Ovary (tissue), 9 donors: Measurements from ENCODE around the gene CACNB3. TPM values are rescaled to one million over a fixed set of nuclear protein-coding genes. Genes with fewer than 3 reads are reported as not detected.
A peak's percentile ranks its signal among the peaks of the same experiment; 100 is the strongest.

ENCODE experiments used
- DNase-seq, 5 donors: peaks; one replicate each; pipeline ENCODE4 v3.0.0-alpha.2; 2019 to 2020
- H3K27ac ChIP-seq, 2 donors: fragments of 200-600 bp; one replicate each; pipeline versions ENCODE4 v1.5.1 to v1.8.0; 2019 to 2022
- H3K27me3 ChIP-seq: fragments of 200-600 bp; one replicate; pipeline ENCODE4 v1.8.0; 2022
- H3K36me3 ChIP-seq: fragments of 200-600 bp; sonication (generic); one replicate; pipeline ENCODE4 v1.5.1; 2019
- H3K4me1 ChIP-seq: one replicate; pipeline ENCODE4 v1.8.1; 2013; ENCODE audit warnings: mild to moderate bottlenecking, moderate library complexity; ENCODE audit not compliant: insufficient read depth
- H3K4me3 ChIP-seq: fragments of 200-600 bp; sonication (generic); one replicate; pipeline ENCODE4 v1.5.1; 2017
- H3K9me3 ChIP-seq, 2 donors: fragments of 200-600 bp in 1 of 2; sonication (generic) in 1 of 2; one replicate each; pipeline versions ENCODE4 v1.5.1 to v1.8.1; 2013 to 2019; ENCODE audit warnings: mild to moderate bottlenecking in 1 of 2, moderate library complexity in 1 of 2
- EP300 ChIP-seq: sonication (generic); formaldehyde crosslinking; IDR thresholded peaks from one replicate; pipeline ENCODE4 v1.6.1; 2017; ENCODE audit warnings: antibody characterized with exemption
- POLR2A ChIP-seq: fragments of 450-650 bp; IDR thresholded peaks from one replicate; pipeline ENCODE4 v1.6.1; 2017; ENCODE audit warnings: antibody characterized with exemption, mild to moderate bottlenecking, moderate library complexity
- WGBS, 3 donors: extraction: QIAGEN DNeasy Blood & Tissue Kit in 1 of 3; methylation state at CpG; one replicate each; pipeline versions ENCODE4 v1.1.5 to v1.1.7; 2013 to 2017; 5-methylcytosine and 5-hydroxymethylcytosine counted together
- intact Hi-C, 4 donors: fragments of 100-400 bp; cut with DNase I; formaldehyde crosslinking; loops; one replicate each; pipeline versions ENCODE4 v1.11.0 to v1.15.1; 2022 to 2023
- polyA plus RNA-seq, 2 donors: library from polyadenylated mRNA; stranded (reverse); fragments of 200-250 nt in 1 of 2; fragments of 350-450 nt in 1 of 2; fragmentation: Illumina TruSeq in 1 of 2; extraction: RNeasy Lipid Tissue Mini Kit (QIAGEN cat#74804) in 1 of 2; gene quantifications; one replicate each; pipeline ENCODE4 v1.2.3, GENCODE V29; 2013 to 2014
- total RNA-seq, 7 donors: library from RNA; depleted of rRNA in 2 of 7; stranded (reverse); fragments of >200 nt in 2 of 7; fragmentation: NEBNext Ultra II Directional in 3 of 7; extraction: Animal tissue kit (Norgen Biotek cat#: 25700) in 3 of 7; gene quantifications; one replicate each; pipeline versions ENCODE4 v1.1.0 to v1.2.4, GENCODE V29; 2016 to 2023
- TF ChIP-seq, protein P1 (sequence below), 3 donors: fragments of 450-650 bp in 2 of 3; fragments of 200-600 bp in 1 of 3; IDR thresholded peaks; one replicate each; pipeline versions ENCODE4 v1.5.1 to v1.8.0; 2016 to 2022; ENCODE audit warnings: antibody characterized with exemption in 3 of 3, mild to moderate bottlenecking in 1 of 3
- donor health status: DM: no; HTN: no; CAD: no; lungs with moderate emphysema.
- donor health status: DM: no; HTN: no; CAD: no.
- donor health status: Bipolar disorder and iron deficiency.
- donor health status: DM: yes; HTN: yes; CAD: no.
- donor health status: DM: no; HTN: no; CAD: no.
- donor health status: DM: yes; HTN: yes; CAD: no.

The CACNB3 gene
- total and polyA plus RNA-seq, 9 donors, result 24.1 to 162 (median 75.2) TPM

DNA sequence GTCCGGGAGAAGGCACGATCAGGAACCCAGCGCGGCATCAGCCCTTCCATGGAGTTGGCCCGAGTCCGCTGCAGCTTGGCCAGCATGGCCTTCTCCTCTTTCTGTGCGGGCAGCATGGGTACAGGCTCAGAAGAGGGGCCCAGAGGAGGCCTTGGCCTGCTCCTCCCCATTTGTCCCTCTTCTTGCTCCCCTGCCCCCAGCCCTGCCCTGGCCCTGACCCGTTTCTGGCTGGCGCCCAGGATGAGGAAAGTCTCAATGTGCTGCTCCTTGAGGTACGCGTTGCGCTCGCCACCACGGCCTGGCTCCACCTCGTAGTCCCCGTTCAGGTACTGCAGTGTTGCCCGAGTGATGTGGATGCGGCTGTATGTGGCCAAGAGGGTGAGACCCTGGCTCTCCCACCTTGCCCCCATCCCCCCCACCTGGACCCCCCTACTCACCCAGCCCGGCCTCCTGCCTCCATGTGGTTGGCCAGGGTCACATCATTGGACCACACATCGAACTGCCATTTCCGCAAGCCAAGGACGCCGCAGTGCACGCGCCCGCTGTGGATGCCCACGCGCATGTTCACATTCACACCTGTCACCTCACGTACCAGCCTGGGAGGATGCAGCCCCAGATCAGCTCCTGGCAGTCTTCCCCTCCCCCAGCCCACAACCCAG lies 42.2 kb upstream of the CACNB3 start:
- intact Hi-C loops, result no loop called here
- Histone ChIP-seq H3K27me3 (no peaks in the 10 kb centered on the region), H3K4me3 (no peak overlapping the region), H3K27ac (no peak overlapping the region), H3K36me3 (no peaks in the 10 kb centered on the region), H3K4me1 (peaks cover 15% of the 10 kb centered on the region), H3K9me3 (no peaks in the 10 kb centered on the region)
- no peak for TF ChIP-seq POLR2A
- TF ChIP-seq, protein P1, sequence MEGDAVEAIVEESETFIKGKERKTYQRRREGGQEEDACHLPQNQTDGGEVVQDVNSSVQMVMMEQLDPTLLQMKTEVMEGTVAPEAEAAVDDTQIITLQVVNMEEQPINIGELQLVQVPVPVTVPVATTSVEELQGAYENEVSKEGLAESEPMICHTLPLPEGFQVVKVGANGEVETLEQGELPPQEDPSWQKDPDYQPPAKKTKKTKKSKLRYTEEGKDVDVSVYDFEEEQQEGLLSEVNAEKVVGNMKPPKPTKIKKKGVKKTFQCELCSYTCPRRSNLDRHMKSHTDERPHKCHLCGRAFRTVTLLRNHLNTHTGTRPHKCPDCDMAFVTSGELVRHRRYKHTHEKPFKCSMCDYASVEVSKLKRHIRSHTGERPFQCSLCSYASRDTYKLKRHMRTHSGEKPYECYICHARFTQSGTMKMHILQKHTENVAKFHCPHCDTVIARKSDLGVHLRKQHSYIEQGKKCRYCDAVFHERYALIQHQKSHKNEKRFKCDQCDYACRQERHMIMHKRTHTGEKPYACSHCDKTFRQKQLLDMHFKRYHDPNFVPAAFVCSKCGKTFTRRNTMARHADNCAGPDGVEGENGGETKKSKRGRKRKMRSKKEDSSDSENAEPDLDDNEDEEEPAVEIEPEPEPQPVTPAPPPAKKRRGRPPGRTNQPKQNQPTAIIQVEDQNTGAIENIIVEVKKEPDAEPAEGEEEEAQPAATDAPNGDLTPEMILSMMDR (IDR thresholded peaks at IDR 0.05), result no peak
- TF ChIP-seq EP300, result no peak
- peak in 1 of 5 donors; percentile 38 for DNase-seq
- WGBS, 3 donors, result 86 to 87% (median 87%) methylated on average over 29 of the region's 29 CpGs

DNA sequence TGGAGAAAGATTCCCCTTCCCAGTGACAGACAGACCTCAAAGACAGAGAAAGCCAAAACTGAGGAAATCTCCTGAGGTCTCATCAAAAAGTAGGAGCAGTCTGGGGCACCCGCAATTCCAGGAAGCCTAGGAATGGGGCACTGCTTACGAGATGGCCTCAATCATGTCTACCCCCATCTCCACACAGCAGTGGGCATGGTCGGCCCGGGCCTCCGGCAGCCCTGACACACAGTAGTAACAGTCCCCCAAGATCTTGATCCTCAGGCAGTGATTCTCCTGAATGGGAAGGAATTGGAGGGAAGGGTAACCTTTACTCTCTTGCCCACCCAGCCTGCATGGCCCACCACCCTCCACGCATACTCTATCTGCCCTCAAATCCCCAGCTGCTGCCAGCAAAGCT lies 41.3 kb upstream of the CACNB3 start:
- Histone ChIP-seq H3K36me3 (no peaks in the 10 kb centered on the region), H3K27ac (no peak overlapping the region), H3K27me3 (no peaks in the 10 kb centered on the region), H3K9me3 (no peaks in the 10 kb centered on the region), H3K4me1 (peaks cover 20% of the 10 kb centered on the region), H3K4me3 (no peak overlapping the region)
- TF ChIP-seq EP300 (no peak), POLR2A (no peak)
- TF ChIP-seq, protein P1 (IDR thresholded peaks at IDR 0.05), result no peak
- intact Hi-C loops, result no loop called here
- DNase-seq, result no peak
- 89 to 94% (median 90%) methylated on average over 4 to 6 of the region's 6 CpGs for WGBS, 3 donors

- TF ChIP-seq, protein P1 (IDR thresholded peaks at IDR 0.05), result no peak
- H3K36me3 ChIP-seq, result no peaks in the 10 kb centered on the region
- intact Hi-C loops, result no loop called here
- no peak overlapping the region for H3K27ac ChIP-seq
- H3K4me3 ChIP-seq, result no peak overlapping the region
- no peaks in the 10 kb centered on the region for H3K9me3 ChIP-seq
- H3K4me1 ChIP-seq, result peaks cover 22% of the 10 kb centered on the region
- no peaks in the 10 kb centered on the region for H3K27me3 ChIP-seq
- DNase-seq, result no peak
- 87 to 90% (median 88%) methylated on average over 16 of the region's 16 CpGs for WGBS, 3 donors
Measured at GRCh38 chr12:48777501-48778400, 40.5 kb upstream of the CACNB3 start.

DNA sequence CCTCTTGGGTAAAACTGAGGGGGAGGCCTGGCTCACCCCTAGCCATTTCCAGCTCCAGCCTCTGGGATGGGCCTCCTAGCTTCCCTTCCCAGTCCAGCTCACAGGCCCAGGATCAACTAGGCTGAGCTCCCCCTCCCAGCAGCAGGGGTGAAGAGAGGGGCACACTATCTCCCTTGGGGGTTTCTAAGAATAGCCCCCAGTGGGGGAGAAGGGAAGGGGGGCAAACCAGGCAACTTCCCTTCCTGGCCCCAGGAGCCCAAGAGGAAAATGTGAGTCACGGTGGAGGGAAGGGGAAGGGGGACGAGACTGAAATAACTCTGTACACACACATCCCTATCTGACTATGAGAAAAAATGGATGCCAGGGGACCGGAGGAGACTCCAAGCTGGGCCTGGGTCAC lies 38.4 kb upstream of the CACNB3 start:
- peak; percentile 68 to 84 (median 74) for DNase-seq
- no peak overlapping the region for H3K4me3 ChIP-seq
- no peaks in the 10 kb centered on the region for H3K9me3 ChIP-seq
- WGBS, 3 donors, result 17 to 20% (median 20%) methylated on average over 3 of the region's 3 CpGs
- peaks cover 22% of the 10 kb centered on the region for H3K4me1 ChIP-seq
- intact Hi-C loops, result no loop called here
- peak overlapping the region in 1 of 2 donors; percentile 74 for H3K27ac ChIP-seq
- no peaks in the 10 kb centered on the region for H3K27me3 ChIP-seq
- no peak for TF ChIP-seq POLR2A
- TF ChIP-seq EP300, result peak; percentile 54
- TF ChIP-seq, protein P1 (IDR thresholded peaks at IDR 0.05), result no peak
- H3K36me3 ChIP-seq, result no peaks in the 10 kb centered on the region
